ENCODE measurements around the gene TRIM40. TPM values are rescaled to one million over a fixed set of nuclear protein-coding genes. Genes with fewer than 3 reads are reported as not detected.

The TRIM40 gene
- total and polyA plus RNA-seq, 9 donors = not detected

DNA sequence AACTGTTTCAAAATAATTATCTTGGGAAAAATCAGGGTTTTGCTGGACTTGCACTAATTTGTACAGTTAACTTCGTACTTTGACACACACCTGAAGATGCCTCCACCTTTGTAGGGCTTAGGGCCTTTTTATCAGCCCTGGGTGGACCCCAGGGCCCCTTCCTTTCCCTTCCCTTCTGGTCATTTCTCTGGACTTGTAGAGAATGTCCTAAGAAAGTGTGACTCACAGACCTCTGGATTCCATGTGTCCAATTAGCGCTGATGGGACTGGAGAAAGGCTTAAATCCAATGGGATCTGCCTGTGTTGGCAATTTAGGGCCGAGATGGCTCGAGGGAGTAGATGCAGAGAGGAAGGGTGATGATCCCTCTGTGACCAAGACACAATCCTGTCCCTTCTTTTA is 36.7 kb downstream of the TRIM40 start:
- H3K27ac ChIP-seq = no peak overlapping the region
- no peaks in the 10 kb centered on the region for H3K27me3 ChIP-seq
- no peak for DNase-seq
- H3K36me3 ChIP-seq = no peaks in the 10 kb centered on the region
- TF ChIP-seq CTCF (IDR thresholded peaks at IDR 0.05) (no peak), EP300 (IDR thresholded peaks at IDR 0.05) (no peak), POLR2A (IDR thresholded peaks at IDR 0.05) (no peak)
- WGBS, 3 donors = 88 to 92% (median 91%) methylated on average over 4 of the region's 4 CpGs
- peaks cover 4% of the 10 kb centered on the region for H3K4me1 ChIP-seq (ENCODE audit: insufficient read depth)
- no peak overlapping the region for H3K4me3 ChIP-seq
- intact Hi-C loops (cut with DNase I) = no loop called here
- no peaks in the 10 kb centered on the region for H3K9me3 ChIP-seq

DNA sequence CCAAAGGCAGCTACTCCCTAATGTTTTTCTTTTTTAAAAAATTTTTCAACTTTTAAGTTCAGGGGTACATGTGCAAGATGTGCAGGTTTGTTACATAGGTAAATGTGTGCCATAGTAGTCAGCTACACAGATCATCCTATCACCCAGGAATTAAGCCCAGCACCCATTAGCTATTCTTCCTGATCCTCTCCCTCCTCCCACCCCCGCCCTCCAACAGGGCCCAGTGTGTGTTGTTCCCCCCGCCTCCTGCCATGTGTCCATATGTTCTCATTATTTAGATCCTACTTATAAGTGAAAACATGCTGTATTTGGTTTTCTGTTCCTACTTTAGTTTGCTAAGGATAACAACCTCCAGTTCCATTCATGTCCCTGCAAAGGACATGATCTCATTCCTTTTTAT is 39.8 kb downstream of the TRIM40 start:
- intact Hi-C loops (cut with DNase I) = no loop called here
- no peak for DNase-seq
- Histone ChIP-seq H3K9me3 (no peaks in the 10 kb centered on the region), H3K27me3 (no peaks in the 10 kb centered on the region), H3K27ac (no peak overlapping the region), H3K4me1 (ENCODE audit: insufficient read depth) (peaks cover 4% of the 10 kb centered on the region), H3K36me3 (no peaks in the 10 kb centered on the region), H3K4me3 (no peak overlapping the region)
- TF ChIP-seq POLR2A (IDR thresholded peaks at IDR 0.05) (no peak), CTCF (IDR thresholded peaks at IDR 0.05) (no peak), EP300 (IDR thresholded peaks at IDR 0.05) (no peak)
- 68 to 76% (median 73%) methylated on average over 2 of the region's 2 CpGs for WGBS, 3 donors

GRCh38 chr6:30178837-30179236 is 42.9 kb downstream of the TRIM40 start:
- TF ChIP-seq CTCF (IDR thresholded peaks at IDR 0.05) (no peak), EP300 (IDR thresholded peaks at IDR 0.05) (no peak), POLR2A (IDR thresholded peaks at IDR 0.05) (no peak)
- Histone ChIP-seq H3K36me3 (no peaks in the 10 kb centered on the region), H3K4me1 (ENCODE audit: insufficient read depth) (no peaks in the 10 kb centered on the region), H3K27ac (no peak overlapping the region), H3K4me3 (no peak overlapping the region), H3K27me3 (no peaks in the 10 kb centered on the region), H3K9me3 (no peaks in the 10 kb centered on the region)
- WGBS, 3 donors = 39 to 94% (median 94%) methylated on average over 1 of the region's 1 CpG
- DNase-seq = no peak
- intact Hi-C loops (cut with DNase I) = no loop called here

- H3K27me3 ChIP-seq = no peaks in the 10 kb centered on the region
- no peaks in the 10 kb centered on the region for H3K4me1 ChIP-seq (ENCODE audit: insufficient read depth)
- H3K4me3 ChIP-seq = no peak overlapping the region
- no peak for TF ChIP-seq EP300 (IDR thresholded peaks at IDR 0.05)
- TF ChIP-seq POLR2A (IDR thresholded peaks at IDR 0.05) = no peak
- TF ChIP-seq CTCF (IDR thresholded peaks at IDR 0.05) = no peak
- intact Hi-C loops (cut with DNase I) = no loop called here
- WGBS, 3 donors = 87 to 94% (median 90%) methylated on average over 1 of the region's 1 CpG
- H3K9me3 ChIP-seq = no peaks in the 10 kb centered on the region
- no peak for DNase-seq
- H3K36me3 ChIP-seq = no peaks in the 10 kb centered on the region
- no peak overlapping the region for H3K27ac ChIP-seq
These were observed 44.2 kb downstream of the TRIM40 start for GRCh38 chr6:30180145-30180544.
